ENCODE data around the gene SRMS. TPM values are rescaled to one million over a fixed set of nuclear protein-coding genes. Genes with fewer than 3 reads are reported as not detected.

Gene SRMS
- total RNA-seq, 1 donor from 2014 or later: not detected

DNA sequence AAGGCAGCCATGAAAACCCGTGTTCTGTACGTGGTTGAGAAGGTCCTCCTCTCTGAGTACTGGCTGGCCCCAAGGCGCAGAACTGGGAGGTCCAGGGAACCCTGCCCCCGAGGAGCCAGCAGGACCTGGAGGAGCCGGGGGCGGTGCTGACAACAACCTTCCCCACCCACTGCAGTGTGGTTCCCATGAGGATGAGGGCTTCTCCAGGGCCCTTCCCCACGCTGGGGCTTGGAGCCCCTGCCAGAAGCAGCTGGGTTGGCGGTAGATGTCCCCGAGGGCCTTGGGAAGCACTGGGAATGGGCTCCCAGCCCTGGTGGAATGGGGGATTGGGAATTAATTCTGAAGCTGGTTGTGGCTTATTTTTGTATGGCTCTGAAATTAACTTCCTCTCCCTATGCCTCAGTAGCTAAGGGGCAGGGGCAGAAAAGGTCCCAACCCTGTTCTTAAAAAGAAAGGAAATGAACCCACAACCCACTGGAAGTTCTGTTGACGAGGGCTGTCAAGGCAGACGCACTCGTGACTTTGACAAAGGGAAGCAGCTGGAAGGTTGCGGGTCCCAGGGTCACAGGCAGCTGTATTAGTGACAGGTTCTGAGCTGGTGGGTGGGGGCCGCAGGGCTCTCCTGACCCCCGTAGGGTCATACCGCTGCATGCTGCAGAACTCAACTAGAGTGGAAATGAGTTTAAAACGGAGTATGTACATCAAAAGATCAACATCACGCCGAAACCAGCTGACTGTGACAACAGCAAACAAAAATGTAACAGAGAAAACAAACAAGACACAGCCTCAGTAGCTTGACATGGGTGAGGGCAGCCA, 40.4 kb upstream of the SRMS start:
- H3K27ac Mint-ChIP-seq: no peak overlapping the region
- peaks cover 3% of the 10 kb centered on the region for H3K4me1 Mint-ChIP-seq (ENCODE audit: unreplicated experiment)

DNA sequence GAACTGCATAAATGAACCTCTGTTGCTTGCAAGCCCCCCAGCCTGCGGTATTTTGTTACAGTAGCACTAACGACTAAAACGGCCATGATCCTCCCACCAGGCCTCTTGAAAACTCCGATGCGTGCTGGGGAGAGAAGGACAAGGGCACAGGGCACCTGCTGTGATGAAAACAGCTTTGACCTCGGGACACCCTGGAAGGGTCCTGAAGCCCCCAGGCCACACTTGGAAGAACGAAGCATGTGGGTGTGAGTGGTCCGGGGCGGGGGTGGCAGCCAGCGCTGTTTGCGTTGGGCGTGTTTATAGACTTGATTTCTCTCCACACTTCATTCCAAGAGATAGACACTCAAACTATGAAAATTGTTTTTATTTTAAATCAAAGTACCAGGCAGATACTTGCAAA, 39.7 kb upstream of the SRMS start:
- DNase-seq (ENCODE audit: extremely low spot score, unreplicated experiment): no peak
- Mint-ChIP-seq H3K9me3 (no peaks in the 10 kb centered on the region), H3K27me3 (no peaks in the 10 kb centered on the region), H3K27ac (no peak overlapping the region), H3K36me3 (no peaks in the 10 kb centered on the region), H3K4me1 (ENCODE audit: unreplicated experiment) (peaks cover 8% of the 10 kb centered on the region), H3K4me3 (no peak overlapping the region)
- no peak for TF ChIP-seq CTCF (conservative IDR thresholded peaks at IDR 0.05)

More for the DNA sequence above, 40.4 kb upstream of the SRMS start:
- no peak for DNase-seq (ENCODE audit: extremely low spot score, unreplicated experiment)
- TF ChIP-seq CTCF (conservative IDR thresholded peaks at IDR 0.05): no peak
- H3K27me3 Mint-ChIP-seq: no peaks in the 10 kb centered on the region
- no peaks in the 10 kb centered on the region for H3K36me3 Mint-ChIP-seq
- no peaks in the 10 kb centered on the region for H3K9me3 Mint-ChIP-seq
- no peak overlapping the region for H3K4me3 Mint-ChIP-seq

DNA sequence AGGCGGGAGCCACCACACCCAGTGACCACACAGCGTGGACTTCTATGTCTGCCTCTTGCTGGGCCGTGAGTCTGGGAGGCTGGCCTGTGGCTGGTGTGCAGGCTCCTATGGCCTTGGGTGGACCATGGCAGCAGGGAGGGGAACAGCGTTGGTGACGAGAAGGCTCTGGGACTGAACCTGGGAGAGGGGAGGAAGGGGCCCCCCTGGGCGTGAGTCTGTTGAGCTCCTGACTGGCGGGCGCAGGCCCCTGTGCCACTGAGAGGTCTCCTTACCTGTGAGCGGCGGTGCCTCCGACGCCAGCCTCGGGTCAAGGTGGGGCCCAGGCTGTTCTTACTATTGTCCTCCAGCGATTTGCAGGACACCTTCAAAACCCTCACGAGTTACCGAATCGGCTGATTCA, 39.2 kb upstream of the SRMS start:
- Mint-ChIP-seq H3K9me3 (no peaks in the 10 kb centered on the region), H3K27ac (no peak overlapping the region), H3K27me3 (no peaks in the 10 kb centered on the region), H3K4me1 (ENCODE audit: unreplicated experiment) (peaks cover 8% of the 10 kb centered on the region), H3K36me3 (no peaks in the 10 kb centered on the region), H3K4me3 (no peak overlapping the region)
- DNase-seq (ENCODE audit: extremely low spot score, unreplicated experiment): no peak
- no peak for TF ChIP-seq CTCF (conservative IDR thresholded peaks at IDR 0.05)

GRCh38 chr20:63585616-63586565, 38.3 kb upstream of the SRMS start:
- Mint-ChIP-seq H3K4me1 (ENCODE audit: unreplicated experiment) (peaks cover 8% of the 10 kb centered on the region), H3K4me3 (no peak overlapping the region), H3K27ac (no peak overlapping the region), H3K27me3 (no peaks in the 10 kb centered on the region), H3K9me3 (no peaks in the 10 kb centered on the region), H3K36me3 (no peaks in the 10 kb centered on the region)
- DNase-seq (ENCODE audit: extremely low spot score, unreplicated experiment): no peak
- TF ChIP-seq CTCF (conservative IDR thresholded peaks at IDR 0.05): no peak

DNA sequence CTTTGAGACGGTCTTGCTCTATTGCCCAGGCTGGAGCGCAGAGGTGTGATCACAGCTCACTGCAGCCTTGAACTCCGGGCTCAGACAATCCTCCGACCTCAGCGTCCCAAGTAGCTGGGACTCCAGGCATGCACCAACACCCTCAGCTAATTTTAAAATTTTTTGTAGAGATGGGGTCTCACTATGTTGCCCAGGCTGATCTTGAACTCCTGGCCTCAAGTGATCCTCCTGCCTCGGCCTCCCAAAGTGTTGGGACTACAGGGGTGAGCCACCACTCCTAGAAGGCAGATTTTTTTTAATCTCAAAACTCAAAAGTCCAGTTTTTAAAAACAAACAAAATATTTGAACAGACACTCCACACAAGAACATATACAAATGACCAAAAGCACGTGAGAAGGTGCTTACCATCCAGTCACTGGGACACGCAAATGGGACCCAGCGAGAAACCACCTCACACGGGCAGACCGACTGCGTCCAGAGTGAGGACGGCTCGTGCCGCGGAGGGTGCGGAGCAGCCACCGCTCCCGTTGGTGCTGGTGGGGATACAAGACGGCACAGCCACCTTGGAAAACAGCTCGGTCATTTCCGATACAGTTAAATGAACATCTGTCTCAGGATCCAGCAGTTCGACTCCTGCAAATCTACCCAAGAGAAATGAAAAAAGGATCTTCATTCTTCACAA, 35.0 kb upstream of the SRMS start:
- Mint-ChIP-seq H3K4me1 (ENCODE audit: unreplicated experiment) (peaks cover 8% of the 10 kb centered on the region), H3K27ac (no peak overlapping the region), H3K27me3 (peaks cover 3% of the 10 kb centered on the region)

More for the DNA sequence above, 35.0 kb upstream of the SRMS start:
- no peak for TF ChIP-seq CTCF (conservative IDR thresholded peaks at IDR 0.05)
- Mint-ChIP-seq H3K36me3 (no peaks in the 10 kb centered on the region), H3K9me3 (no peaks in the 10 kb centered on the region), H3K4me3 (no peak overlapping the region)
- DNase-seq (ENCODE audit: extremely low spot score, unreplicated experiment): no peak

All from type B pancreatic cell (in vitro differentiated cells).